Umbilical cord (tissue), 2 donors: Measurements from ENCODE around the gene SAPCD1. TPM values are rescaled to one million over a fixed set of nuclear protein-coding genes. Genes with fewer than 3 reads are reported as not detected.
A peak's percentile ranks its signal among the peaks of the same experiment; 100 is the strongest.
"Not testable (repeated sequence)": the region's sequence is repeated elsewhere in the genome, so short reads cannot be mapped to it uniquely, and the experiment has no call there.

Experiments used
- DNase-seq: peaks from one replicate; pipeline ENCODE4 v3.0.0-alpha.2; 2015; ENCODE audit warnings: low spot score
- total RNA-seq: library from RNA; depleted of rRNA; stranded (reverse); fragments of >200 nt; gene quantifications from one replicate; pipeline ENCODE4 v1.2.3, GENCODE V29; 2014; ENCODE audit warnings: low replicate concordance; ENCODE audit not compliant: insufficient read depth

Gene SAPCD1
- total RNA-seq, 1 donor from 2014 or later: not detected

- DNase-seq: no peak
These were observed 15.2 kb downstream of the SAPCD1 start for GRCh38 chr6:31777667-31778050.

GRCh38 chr6:31778193-31778592 lies 15.7 kb downstream of the SAPCD1 start:
- DNase-seq: no peak

- no peak for DNase-seq
These were observed 16.8 kb downstream of the SAPCD1 start for GRCh38 chr6:31778999-31779885.

GRCh38 chr6:31779908-31780307 lies 17.5 kb downstream of the SAPCD1 start:
- DNase-seq: no peak

GRCh38 chr6:31780507-31781243 lies 18.2 kb downstream of the SAPCD1 start:
- no peak for DNase-seq

GRCh38 chr6:31781244-31782125 lies 19.0 kb downstream of the SAPCD1 start:
- DNase-seq: no peak

- no peak for DNase-seq
These were observed 19.8 kb downstream of the SAPCD1 start for GRCh38 chr6:31782126-31782855.

- no peak for DNase-seq
These were observed 21.9 kb downstream of the SAPCD1 start for GRCh38 chr6:31784098-31784925.

- DNase-seq: no peak
These were observed 23.0 kb downstream of the SAPCD1 start for GRCh38 chr6:31785475-31785874.

GRCh38 chr6:31791324-31792089 lies 29.1 kb downstream of the SAPCD1 start:
- peak; percentile 60 for DNase-seq

GRCh38 chr6:31792090-31792374 lies 29.6 kb downstream of the SAPCD1 start:
- DNase-seq: no peak

GRCh38 chr6:31792761-31793171 lies 30.3 kb downstream of the SAPCD1 start:
- no peak for DNase-seq

GRCh38 chr6:31793927-31794245 lies 31.4 kb downstream of the SAPCD1 start:
- not testable (repeated sequence) for DNase-seq

- DNase-seq: no peak
These were observed 31.9 kb downstream of the SAPCD1 start for GRCh38 chr6:31794294-31794865.

GRCh38 chr6:31794866-31795615 lies 32.6 kb downstream of the SAPCD1 start:
- no peak for DNase-seq

GRCh38 chr6:31795616-31796298 lies 33.3 kb downstream of the SAPCD1 start, which contains the start of gene VARS1:
TSS of gene VARS1 (minus strand) at chr6:31795752. CDS start at chr6:31795217, 535 bp downstream.
- DNase-seq: peak; percentile 91

- no peak for DNase-seq
These were observed 34.5 kb downstream of the SAPCD1 start for GRCh38 chr6:31796993-31797385.

- no peak for DNase-seq
These were observed 35.1 kb downstream of the SAPCD1 start for GRCh38 chr6:31797588-31797987.
